Measurements from ENCODE around the gene BGLAP. TPM values are rescaled to one million over a fixed set of nuclear protein-coding genes. Genes with fewer than 3 reads are reported as not detected.

Gene BGLAP
- total RNA-seq, 1 donor from 2014 or later = 0.66 TPM

GRCh38 chr1:156233426-156234127 lies 8.4 kb upstream of the BGLAP start:
- Mint-ChIP-seq H3K27ac (ENCODE audit: unreplicated experiment) (peak overlapping the region; percentile 98), H3K4me1 (ENCODE audit: low read depth, unreplicated experiment) (peaks cover 13% of the 10 kb centered on the region), H3K36me3 (ENCODE audit: low read depth, unreplicated experiment) (peaks cover 19% of the 10 kb centered on the region), H3K9me3 (ENCODE audit: unreplicated experiment) (no peaks in the 10 kb centered on the region), H3K4me3 (ENCODE audit: unreplicated experiment) (peak overlapping the region; percentile 73), H3K27me3 (ENCODE audit: low read depth, unreplicated experiment) (no peaks in the 10 kb centered on the region)
- FAIRE-seq (peak; percentile 26), DNase-seq (ENCODE audit: low read depth) (peak; percentile 89)
- Histone ChIP-seq H3K4me1 (ENCODE audit: insufficient read depth, low read length) (peaks cover 16% of the 10 kb centered on the region), H3K9me3 (ENCODE audit: insufficient read depth, low read depth, low read length) (no peaks in the 10 kb centered on the region), H3K36me3 (ENCODE audit: insufficient read depth, low read length) (peaks cover 4% of the 10 kb centered on the region), H3K79me2 (ENCODE audit: insufficient read depth, low read length) (no peaks in the 10 kb centered on the region), H3K4me2 (ENCODE audit: low read length) (peak overlapping the region; percentile 72), H2AFZ (ENCODE audit: low read depth, low read length) (no peak overlapping the region), H3K27ac (ENCODE audit: low read depth, low read length) (peak overlapping the region; percentile 86), H3K4me3 (ENCODE audit: insufficient read depth, low read depth, low read length) (no peak overlapping the region), H3K9ac (ENCODE audit: low read length) (peak overlapping the region; percentile 66), H3K27me3 (ENCODE audit: insufficient read depth, low read length) (no peaks in the 10 kb centered on the region), H4K20me1 (ENCODE audit: insufficient read depth, low read length) (no peaks in the 10 kb centered on the region)
- no peak for TF ChIP-seq EZH2 (IDR thresholded peaks at IDR 0.05; ENCODE audit: insufficient read depth, low read length)
- no peak for TF ChIP-seq CTCF (IDR thresholded peaks at IDR 0.05; ENCODE audit: insufficient read depth, low read depth, low read length)

- no peaks in the 10 kb centered on the region for H3K9me3 Mint-ChIP-seq (ENCODE audit: unreplicated experiment)
- Histone ChIP-seq H3K4me3 (ENCODE audit: insufficient read depth, low read depth, low read length) (no peak overlapping the region), H3K9ac (ENCODE audit: low read length) (no peak overlapping the region), H2AFZ (ENCODE audit: low read depth, low read length) (no peak overlapping the region), H3K27ac (ENCODE audit: low read depth, low read length) (no peak overlapping the region), H3K4me1 (ENCODE audit: insufficient read depth, low read length) (peaks cover 18% of the 10 kb centered on the region), H3K36me3 (ENCODE audit: insufficient read depth, low read length) (no peaks in the 10 kb centered on the region), H4K20me1 (ENCODE audit: insufficient read depth, low read length) (no peaks in the 10 kb centered on the region), H3K27me3 (ENCODE audit: insufficient read depth, low read length) (no peaks in the 10 kb centered on the region), H3K9me3 (ENCODE audit: insufficient read depth, low read depth, low read length) (no peaks in the 10 kb centered on the region), H3K79me2 (ENCODE audit: insufficient read depth, low read length) (no peaks in the 10 kb centered on the region), H3K4me2 (ENCODE audit: low read length) (no peak overlapping the region)
- DNase-seq (ENCODE audit: low read depth) = no peak
- no peak for FAIRE-seq
- H3K36me3 Mint-ChIP-seq (ENCODE audit: low read depth, unreplicated experiment) = peaks cover 20% of the 10 kb centered on the region
- H3K27me3 Mint-ChIP-seq (ENCODE audit: low read depth, unreplicated experiment) = no peaks in the 10 kb centered on the region
- TF ChIP-seq CTCF (IDR thresholded peaks at IDR 0.05; ENCODE audit: insufficient read depth, low read depth, low read length) = no peak
- TF ChIP-seq EZH2 (IDR thresholded peaks at IDR 0.05; ENCODE audit: insufficient read depth, low read length) = no peak
- peaks cover 13% of the 10 kb centered on the region for H3K4me1 Mint-ChIP-seq (ENCODE audit: low read depth, unreplicated experiment)
- no peak overlapping the region for H3K4me3 Mint-ChIP-seq (ENCODE audit: unreplicated experiment)
- no peak overlapping the region for H3K27ac Mint-ChIP-seq (ENCODE audit: unreplicated experiment)
Observed at GRCh38 chr1:156236164-156236563, 5.8 kb upstream of the BGLAP start.

- DNase-seq (ENCODE audit: low read depth) (no peak), FAIRE-seq (no peak)
- TF ChIP-seq CTCF (IDR thresholded peaks at IDR 0.05; ENCODE audit: insufficient read depth, low read depth, low read length) (no peak), EZH2 (IDR thresholded peaks at IDR 0.05; ENCODE audit: insufficient read depth, low read length) (no peak)
Observed at GRCh38 chr1:156238248-156238647, 3.7 kb upstream of the BGLAP start.

More at GRCh38 chr1:156238248-156238647, 3.7 kb upstream of the BGLAP start:
- Histone ChIP-seq H4K20me1 (ENCODE audit: insufficient read depth, low read length) (peaks cover 3% of the 10 kb centered on the region), H2AFZ (ENCODE audit: low read depth, low read length) (no peak overlapping the region), H3K4me1 (ENCODE audit: insufficient read depth, low read length) (peaks cover 23% of the 10 kb centered on the region), H3K9ac (ENCODE audit: low read length) (no peak overlapping the region), H3K79me2 (ENCODE audit: insufficient read depth, low read length) (no peaks in the 10 kb centered on the region), H3K27ac (ENCODE audit: low read depth, low read length) (no peak overlapping the region), H3K9me3 (ENCODE audit: insufficient read depth, low read depth, low read length) (no peaks in the 10 kb centered on the region), H3K4me2 (ENCODE audit: low read length) (no peak overlapping the region), H3K4me3 (ENCODE audit: insufficient read depth, low read depth, low read length) (no peak overlapping the region), H3K36me3 (ENCODE audit: insufficient read depth, low read length) (no peaks in the 10 kb centered on the region), H3K27me3 (ENCODE audit: insufficient read depth, low read length) (no peaks in the 10 kb centered on the region)
- Mint-ChIP-seq H3K27ac (ENCODE audit: unreplicated experiment) (no peak overlapping the region), H3K36me3 (ENCODE audit: low read depth, unreplicated experiment) (peaks cover 20% of the 10 kb centered on the region), H3K4me3 (ENCODE audit: unreplicated experiment) (no peak overlapping the region), H3K9me3 (ENCODE audit: unreplicated experiment) (no peaks in the 10 kb centered on the region), H3K27me3 (ENCODE audit: low read depth, unreplicated experiment) (no peaks in the 10 kb centered on the region), H3K4me1 (ENCODE audit: low read depth, unreplicated experiment) (peaks cover 8% of the 10 kb centered on the region)
